OCI-LY7 (cell line): ENCODE results near the gene DPYSL3. TPM values are rescaled to one million over a fixed set of nuclear protein-coding genes. Genes with fewer than 3 reads are reported as not detected.

Experiments
- BruUV-seq: library from RNA; stranded (reverse); fragments of 400-500 nt; replicated peaks from 2 replicates; lab custom pipeline; 2021; lab: Mats Ljungman, UMichigan
- CTCF ChIA-PET: fragments of 300-600 bp; sonication (Branson Sonifier 250); formaldehyde crosslinking; loops from one replicate; lab custom pipeline; 2022; ENCODE audit warnings: antibody characterized with exemption; ENCODE audit not compliant: unreplicated experiment; lab: Charles Lee
- POLR2A ChIA-PET: fragments of 300-600 bp; sonication (Branson Sonifier 250); formaldehyde crosslinking; loops from one replicate; lab custom pipeline; 2022; ENCODE audit warnings: antibody characterized with exemption; lab: Charles Lee
- DNase-seq: peaks from one replicate; pipeline ENCODE4 v3.0.0-alpha.2; 2015; ENCODE audit warnings: low spot score
- H2AFZ ChIP-seq: fragments of 200-600 bp; sonication (generic), shearing (Covaris generic); 2 replicates; pipeline ENCODE4 v1.6.1; 2014; ENCODE audit warnings: mild to moderate bottlenecking, antibody characterized with exemption, low read length, moderate library complexity
- H3K27ac ChIP-seq: fragments of 200-600 bp; sonication (generic); 2 replicates; pipeline ENCODE4 v1.5.1; 2014; ENCODE audit warnings: mixed run types, low read depth, mild to moderate bottlenecking, moderate library complexity, low read length, inconsistent platforms; ENCODE audit not compliant: poor library complexity, severe bottlenecking
- H3K36me3 ChIP-seq: fragments of 200-600 bp; sonication (generic); 2 replicates; pipeline ENCODE4 v1.6.1; 2014; ENCODE audit warnings: mild to moderate bottlenecking, antibody characterized with exemption, low read length, moderate library complexity, mixed read lengths; ENCODE audit not compliant: insufficient read depth
- H3K4me1 ChIP-seq: fragments of 200-600 bp; sonication (generic); 2 replicates; pipeline ENCODE4 v1.5.1; 2014; ENCODE audit warnings: mild to moderate bottlenecking, low read length; ENCODE audit not compliant: insufficient read depth, poor library complexity, severe bottlenecking
- H3K4me2 ChIP-seq: fragments of 200-600 bp; sonication (generic); 2 replicates; pipeline ENCODE4 v1.6.1; 2014; ENCODE audit warnings: mild to moderate bottlenecking, low read length
- H3K4me3 ChIP-seq: fragments of 200-600 bp; sonication (generic); 2 replicates; pipeline ENCODE4 v1.5.1; 2014; ENCODE audit warnings: mild to moderate bottlenecking, low read depth, low read length; ENCODE audit not compliant: poor library complexity, severe bottlenecking
- H3K79me2 ChIP-seq: fragments of 200-600 bp; sonication (generic); 2 replicates; pipeline ENCODE4 v1.6.1; 2016; ENCODE audit warnings: low read depth, mild to moderate bottlenecking, low read length, moderate library complexity, mixed read lengths; ENCODE audit not compliant: insufficient read depth
- H3K9me2 ChIP-seq: fragments of 200-600 bp; sonication (generic); 2 replicates; pipeline ENCODE4 v1.6.1; 2016; ENCODE audit warnings: mild to moderate bottlenecking, low read length, mixed read lengths; ENCODE audit not compliant: insufficient read depth
- H3K9me3 ChIP-seq: fragments of 200-600 bp; sonication (generic); 2 replicates; pipeline ENCODE4 v1.6.1; 2014; ENCODE audit warnings: mild to moderate bottlenecking, mixed run types, low read length, mixed read lengths
- H4K20me1 ChIP-seq: fragments of 200-600 bp; sonication (generic); 2 replicates; pipeline ENCODE4 v1.6.1; 2014; ENCODE audit warnings: mild to moderate bottlenecking, antibody characterized with exemption, low read length, moderate library complexity, mixed read lengths; ENCODE audit not compliant: insufficient read depth
- EZH2phosphoT487 ChIP-seq: fragments of 200-600 bp; sonication (generic); IDR thresholded peaks from 2 replicates; pipeline ENCODE4 v1.6.1; 2018; ENCODE audit warnings: low read depth, borderline replicate concordance, mild to moderate bottlenecking, mixed run types, antibody characterized with exemption, low read length, moderate library complexity, mixed read lengths
- intact Hi-C: fragments of 100-400 bp; cut with micrococcal nuclease; formaldehyde crosslinking; loops from one replicate; pipeline ENCODE4 v1.10.0; 2022; ENCODE audit not compliant: unreplicated experiment
- total RNA-seq, 2 experiments: library from RNA; depleted of rRNA in 1 of 2; stranded (reverse); fragments of >200 nt in 1 of 2; shearing (Covaris generic) in 1 of 2; gene quantifications; 2 replicates each; pipeline ENCODE4 v1.2.3, GENCODE V29; 2014 to 2022
- TF ChIP-seq, protein P1 (sequence below): fragments of 200-600 bp; sonication (generic); conservative IDR thresholded peaks from 2 replicates; pipeline ENCODE4 v1.5.1; 2014; ENCODE audit warnings: mild to moderate bottlenecking, antibody characterized with exemption, low read length, moderate library complexity, mixed read lengths

The DPYSL3 gene
- total RNA-seq, 2 experiments from 2014 or later = not detected

DNA sequence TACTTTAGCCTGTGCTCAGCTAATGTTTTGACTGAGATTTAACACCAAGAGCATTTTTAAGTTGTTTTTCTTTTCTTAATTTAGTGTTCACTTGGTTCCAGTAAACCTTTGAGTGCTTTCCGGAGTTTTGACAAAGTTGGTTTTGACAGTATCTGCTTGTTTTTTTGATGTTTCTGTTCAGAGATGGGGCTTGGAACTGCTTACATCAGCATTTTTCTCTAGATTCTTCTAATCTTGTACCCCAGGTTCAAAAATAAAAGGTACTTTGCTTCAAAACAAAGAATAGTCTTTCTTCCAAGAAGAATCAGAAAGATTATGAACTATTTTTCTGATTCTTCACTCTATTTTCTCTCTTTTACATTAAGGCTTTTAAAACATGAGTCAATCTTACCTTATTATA, 132.2 kb downstream of the DPYSL3 start:
- no peaks in the 10 kb centered on the region for H3K79me2 ChIP-seq
- no peak overlapping the region for H3K4me2 ChIP-seq
- TF ChIP-seq, protein P1, sequence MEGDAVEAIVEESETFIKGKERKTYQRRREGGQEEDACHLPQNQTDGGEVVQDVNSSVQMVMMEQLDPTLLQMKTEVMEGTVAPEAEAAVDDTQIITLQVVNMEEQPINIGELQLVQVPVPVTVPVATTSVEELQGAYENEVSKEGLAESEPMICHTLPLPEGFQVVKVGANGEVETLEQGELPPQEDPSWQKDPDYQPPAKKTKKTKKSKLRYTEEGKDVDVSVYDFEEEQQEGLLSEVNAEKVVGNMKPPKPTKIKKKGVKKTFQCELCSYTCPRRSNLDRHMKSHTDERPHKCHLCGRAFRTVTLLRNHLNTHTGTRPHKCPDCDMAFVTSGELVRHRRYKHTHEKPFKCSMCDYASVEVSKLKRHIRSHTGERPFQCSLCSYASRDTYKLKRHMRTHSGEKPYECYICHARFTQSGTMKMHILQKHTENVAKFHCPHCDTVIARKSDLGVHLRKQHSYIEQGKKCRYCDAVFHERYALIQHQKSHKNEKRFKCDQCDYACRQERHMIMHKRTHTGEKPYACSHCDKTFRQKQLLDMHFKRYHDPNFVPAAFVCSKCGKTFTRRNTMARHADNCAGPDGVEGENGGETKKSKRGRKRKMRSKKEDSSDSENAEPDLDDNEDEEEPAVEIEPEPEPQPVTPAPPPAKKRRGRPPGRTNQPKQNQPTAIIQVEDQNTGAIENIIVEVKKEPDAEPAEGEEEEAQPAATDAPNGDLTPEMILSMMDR = no peak
- TF ChIP-seq EZH2phosphoT487 = no peak
- CTCF ChIA-PET = no interaction called here
- no peak overlapping the region for H2AFZ ChIP-seq
- no peak for DNase-seq
- intact Hi-C loops = no loop called here
- H3K9me2 ChIP-seq = no peaks in the 10 kb centered on the region
- H3K4me3 ChIP-seq = no peak overlapping the region
- no peak overlapping the region for H3K27ac ChIP-seq
- no peaks in the 10 kb centered on the region for H3K36me3 ChIP-seq
- no peaks in the 10 kb centered on the region for H3K9me3 ChIP-seq
- H3K4me1 ChIP-seq = no peaks in the 10 kb centered on the region
- no peaks in the 10 kb centered on the region for H4K20me1 ChIP-seq
- POLR2A ChIA-PET = no interaction called here
- BruUV-seq = no TSS peak

DNA sequence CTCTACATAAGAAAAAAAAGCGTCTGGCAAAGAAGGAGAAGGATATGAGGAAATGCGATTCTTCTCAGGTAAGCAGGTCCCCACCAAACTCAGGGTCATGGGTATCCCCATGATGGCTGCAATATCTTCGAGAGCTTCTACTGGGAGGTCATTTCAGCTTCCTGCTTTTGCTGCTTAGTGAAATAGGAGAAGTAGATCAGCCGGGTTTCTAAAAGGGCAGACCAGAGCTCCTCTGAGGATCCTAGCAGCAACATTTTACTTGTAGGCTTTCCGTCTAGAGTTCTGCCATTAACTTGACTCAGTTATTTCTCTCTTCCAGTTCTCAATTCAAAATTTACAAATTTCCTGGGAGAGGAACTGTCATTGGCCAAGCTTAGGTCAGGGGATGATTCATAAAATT, 134.7 kb downstream of the DPYSL3 start:
- POLR2A ChIA-PET = no interaction called here
- Histone ChIP-seq H3K4me1 (no peaks in the 10 kb centered on the region), H3K9me2 (no peaks in the 10 kb centered on the region), H3K4me3 (no peak overlapping the region), H4K20me1 (no peaks in the 10 kb centered on the region), H3K27ac (no peak overlapping the region), H3K9me3 (no peaks in the 10 kb centered on the region), H2AFZ (no peak overlapping the region), H3K36me3 (no peaks in the 10 kb centered on the region), H3K4me2 (no peak overlapping the region), H3K79me2 (no peaks in the 10 kb centered on the region)
- intact Hi-C loops = no loop called here
- no peak for TF ChIP-seq EZH2phosphoT487
- no peak for DNase-seq
- CTCF ChIA-PET = no interaction called here
- no TSS peak for BruUV-seq

DNA sequence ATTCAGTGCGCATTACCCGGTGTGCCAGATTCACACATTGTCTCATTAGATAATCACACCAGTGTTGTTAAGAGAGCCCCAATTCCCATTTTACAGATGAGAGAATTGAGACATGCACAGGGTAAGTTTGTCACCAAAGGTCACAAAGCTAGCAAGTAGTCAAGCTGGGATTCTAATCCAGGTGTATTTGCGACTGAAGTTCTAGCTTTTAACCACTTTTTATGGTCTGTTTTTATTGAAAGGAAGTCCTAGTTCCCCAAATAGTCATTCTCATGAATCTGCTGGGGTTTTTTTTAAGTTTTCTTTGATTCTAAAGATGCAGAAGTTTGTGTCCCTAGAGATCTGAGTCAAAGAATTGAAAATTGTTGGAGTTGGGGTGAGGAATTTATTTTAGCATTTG, 136.5 kb downstream of the DPYSL3 start:
- intact Hi-C loops = no loop called here
- no peaks in the 10 kb centered on the region for H3K36me3 ChIP-seq
- no peaks in the 10 kb centered on the region for H4K20me1 ChIP-seq
- no TSS peak for BruUV-seq
- ChIA-PET POLR2A (no interaction called here), CTCF (no interaction called here)
- no peak for DNase-seq
- no peak overlapping the region for H2AFZ ChIP-seq
- no peaks in the 10 kb centered on the region for H3K4me1 ChIP-seq
- H3K9me2 ChIP-seq = no peaks in the 10 kb centered on the region
- H3K79me2 ChIP-seq = no peaks in the 10 kb centered on the region
- no peak overlapping the region for H3K4me3 ChIP-seq
- no peak overlapping the region for H3K27ac ChIP-seq
- H3K9me3 ChIP-seq = no peaks in the 10 kb centered on the region
- TF ChIP-seq, protein P1 = no peak
- TF ChIP-seq EZH2phosphoT487 = no peak
- no peak overlapping the region for H3K4me2 ChIP-seq
